ENCODE data around the gene RAB9A. TPM values are rescaled to one million over a fixed set of nuclear protein-coding genes. Genes with fewer than 3 reads are reported as not detected.

RAB9A gene
- total and polyA plus RNA-seq, 9 of the 15 experiments (the other 6 are each of a cell fraction or from before 2014, with no cell fraction given) = 13.5 to 20.8 (median 17.7) TPM

GRCh38 chrX:13716905-13717304 is 28.0 kb downstream of the RAB9A start (continued):
- no peak for TF ChIP-seq SAP30 (IDR thresholded peaks at IDR 0.05; ENCODE audit: borderline replicate concordance, insufficient read depth, low read depth, low read length, poor library complexity, severe bottlenecking)
- no peak for TF ChIP-seq SMARCB1 (IDR thresholded peaks at IDR 0.05; ENCODE audit: insufficient read length, low read depth)
- TF ChIP-seq VEZF1 (CRISPR knock-in tag; IDR thresholded peaks at IDR 0.05) = no peak
- TF ChIP-seq TRIM24 (IDR thresholded peaks at IDR 0.05) = no peak
- no peak for TF ChIP-seq SAFB2 (IDR thresholded peaks at IDR 0.05; ENCODE audit: borderline replicate concordance, low read depth, low read length, severe bottlenecking)
- no peak for TF ChIP-seq ZNF121 (CRISPR knock-in tag; conservative IDR thresholded peaks at IDR 0.05)
- TF ChIP-seq ZNF41 (CRISPR knock-in tag; conservative IDR thresholded peaks at IDR 0.05) = no peak
- no peak for TF ChIP-seq MCM2 (IDR thresholded peaks at IDR 0.05; ENCODE audit: low read depth)
- no peak for TF ChIP-seq TCF7L2 (IDR thresholded peaks at IDR 0.05; ENCODE audit: low read depth, low read length)
- TF ChIP-seq SIN3B (IDR thresholded peaks at IDR 0.05; ENCODE audit: low read depth) = no peak
- TF ChIP-seq THAP12 (CRISPR knock-in tag; IDR thresholded peaks at IDR 0.05) = no peak
- no peak for TF ChIP-seq ZNF76 (CRISPR knock-in tag; IDR thresholded peaks at IDR 0.05; ENCODE audit: borderline replicate concordance)
- no peak for TF ChIP-seq SLC30A9 (CRISPR knock-in tag; IDR thresholded peaks at IDR 0.05)
- TF ChIP-seq RBM14 (IDR thresholded peaks at IDR 0.05; ENCODE audit: borderline replicate concordance, insufficient read depth, low read depth, low read length) = no peak
- no peak for TF ChIP-seq HNRNPL (IDR thresholded peaks at IDR 0.05; ENCODE audit: low read depth, low read length)
